NCI-H2107 (cell line): ENCODE results near the gene COL4A2.
A peak's percentile ranks its signal among the peaks of the same experiment; 100 is the strongest.
"Not testable (repeated sequence)": the region's sequence is repeated elsewhere in the genome, so short reads cannot be mapped to it uniquely, and the experiment has no call there.

Experiments
- DNase-seq: peaks from one replicate; lab custom pipeline; 2025; lab: John Stamatoyannopoulos, UW

Gene COL4A2

DNA sequence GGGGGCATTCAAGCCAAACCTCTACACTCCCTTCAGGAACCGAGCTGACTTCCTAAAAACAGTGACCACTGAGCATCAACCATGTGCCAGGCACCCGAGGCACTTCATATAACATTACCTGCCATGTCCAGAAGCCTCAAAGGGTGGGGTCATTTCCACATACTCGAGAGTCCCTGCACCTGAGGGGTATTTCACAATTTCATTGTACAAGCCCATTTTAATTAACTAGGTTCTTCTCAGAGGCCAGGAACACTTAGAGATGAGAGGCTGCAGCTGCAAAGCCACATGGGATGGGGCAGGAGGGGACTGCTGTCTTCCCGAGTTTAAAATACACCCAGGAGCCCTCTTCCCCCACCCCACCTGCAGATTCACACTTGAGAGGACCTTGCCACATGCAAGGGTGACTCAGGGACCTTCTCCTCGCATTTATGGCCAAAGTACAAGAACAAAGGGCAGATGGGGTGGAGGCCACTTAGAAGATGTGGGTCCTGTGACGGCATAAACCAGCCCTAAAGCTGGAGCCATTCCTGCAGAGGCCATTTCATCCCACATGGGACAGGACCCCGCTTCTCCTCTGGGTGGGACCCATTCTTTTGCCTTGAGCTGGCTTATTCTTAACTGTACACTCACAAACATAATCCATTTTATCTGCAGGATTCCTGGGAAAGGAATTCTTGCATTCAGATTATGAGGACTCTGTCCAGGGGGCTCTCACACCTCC lies 210.6 kb downstream of the COL4A2 start:
- no peak for DNase-seq

DNA sequence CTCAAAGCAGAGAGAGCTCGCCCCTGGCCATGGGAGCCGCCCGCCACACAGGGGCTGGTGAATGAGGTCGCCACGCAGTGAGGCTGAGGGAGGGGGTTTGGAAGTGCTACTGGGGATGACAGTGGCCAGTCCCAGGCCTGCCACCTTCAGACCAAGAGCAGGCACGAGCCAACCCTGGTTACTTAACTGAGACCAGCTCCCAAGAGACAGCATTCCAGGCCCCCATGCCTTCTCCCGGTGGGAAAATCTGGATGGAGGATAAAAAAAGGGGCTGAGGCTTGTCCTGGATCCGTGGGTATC lies 211.1 kb downstream of the COL4A2 start:
- DNase-seq: no peak

DNA sequence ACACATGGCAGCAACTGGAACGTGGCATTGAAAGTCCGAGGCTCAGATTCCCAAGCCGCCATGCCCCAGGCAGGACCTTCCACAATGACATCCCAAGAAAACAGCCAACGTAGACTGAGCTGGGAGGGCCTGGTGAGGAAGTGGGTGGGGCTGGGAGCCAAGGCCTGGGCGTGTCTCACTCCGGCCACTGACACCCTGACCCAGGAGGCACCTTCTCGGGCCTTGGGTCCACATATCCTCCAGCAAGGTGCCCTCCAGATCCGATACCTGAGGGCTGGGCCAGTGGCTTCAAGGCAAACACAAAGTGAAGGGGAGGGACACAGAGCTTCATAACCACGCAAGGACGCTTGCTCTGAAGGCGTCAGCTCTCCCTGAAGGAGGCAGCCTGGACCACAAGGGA lies 211.5 kb downstream of the COL4A2 start:
- no peak for DNase-seq

DNA sequence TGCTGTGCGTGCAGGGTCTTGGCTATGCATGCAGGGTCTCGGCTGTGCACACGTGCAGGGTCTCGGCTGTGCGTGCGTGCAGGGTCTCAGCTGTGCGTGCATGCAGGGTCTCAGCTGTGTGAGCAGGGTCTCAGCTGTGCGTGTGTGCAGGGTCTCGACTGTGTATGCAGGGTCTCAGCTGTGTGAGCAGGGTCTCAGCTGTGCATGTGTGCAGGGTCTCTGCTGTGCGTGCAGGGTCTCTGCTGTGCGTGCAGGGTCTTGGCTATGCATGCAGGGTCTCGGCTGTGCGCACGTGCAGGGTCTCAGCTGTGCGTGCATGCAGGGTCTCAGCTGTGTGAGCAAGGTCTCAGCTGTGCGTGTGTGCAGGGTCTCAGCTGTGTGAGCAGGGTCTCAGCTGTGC lies 212.0 kb downstream of the COL4A2 start:
- no peak for DNase-seq

DNA sequence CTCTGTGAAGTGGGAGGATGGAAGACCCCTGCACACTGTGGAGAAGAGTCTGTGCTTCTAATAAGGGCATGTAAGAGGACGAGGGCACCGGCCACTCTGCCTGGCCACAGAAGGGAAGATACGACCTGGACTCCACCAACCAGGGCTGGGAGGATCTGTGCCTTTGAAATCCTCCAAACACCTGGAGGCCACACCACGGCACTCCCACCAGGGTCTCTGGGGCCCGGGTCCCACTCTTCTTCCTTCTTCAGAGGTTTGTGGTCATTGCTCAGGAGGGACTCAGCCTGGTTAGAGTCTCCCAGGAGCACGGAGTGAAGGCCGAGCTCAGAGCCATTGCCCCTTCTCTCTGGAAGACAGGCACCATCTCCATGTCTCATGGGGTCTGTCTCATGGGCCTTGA lies 212.4 kb downstream of the COL4A2 start:
- no peak for DNase-seq

DNA sequence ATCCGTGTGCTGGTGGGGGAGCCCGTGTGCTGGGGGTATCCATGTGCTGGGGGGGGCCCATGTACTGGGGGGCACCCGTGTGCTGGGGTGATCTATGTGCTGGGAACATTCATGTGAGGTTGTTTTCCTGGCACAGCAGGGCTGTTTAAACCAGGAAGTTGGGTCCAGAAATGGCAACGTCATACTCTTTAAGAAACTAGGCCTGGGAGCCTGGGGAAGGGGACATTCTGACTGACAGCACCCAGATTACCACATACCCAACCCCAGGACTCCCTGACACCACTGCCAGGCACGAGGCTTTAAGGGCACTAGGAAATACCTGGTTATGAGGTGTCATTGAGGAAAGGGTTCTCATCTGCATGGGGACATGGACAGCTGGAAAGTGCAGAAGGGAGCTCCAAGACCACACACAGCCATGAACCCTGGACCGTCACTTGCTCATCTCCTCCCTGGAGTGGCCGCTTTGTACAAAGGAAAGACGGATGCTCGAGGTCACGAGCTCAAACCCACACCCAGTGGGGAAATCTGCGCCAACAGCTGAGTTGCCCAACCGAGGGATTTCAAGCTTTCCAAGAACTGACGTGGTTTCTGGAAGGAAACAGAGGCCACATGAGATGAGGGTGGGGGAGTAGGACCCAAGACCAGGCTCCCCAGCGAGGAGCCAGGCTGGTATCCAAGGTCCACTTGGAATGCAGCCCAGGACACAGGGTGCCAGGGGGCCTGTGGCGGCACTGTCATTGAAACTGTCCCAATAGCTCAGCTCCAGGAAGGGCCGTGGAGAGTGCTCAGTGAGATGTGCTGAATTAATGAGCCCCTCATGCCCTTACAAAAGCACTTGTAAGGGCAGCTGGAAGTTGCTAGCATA lies 213.6 kb downstream of the COL4A2 start:
- DNase-seq: no peak

DNA sequence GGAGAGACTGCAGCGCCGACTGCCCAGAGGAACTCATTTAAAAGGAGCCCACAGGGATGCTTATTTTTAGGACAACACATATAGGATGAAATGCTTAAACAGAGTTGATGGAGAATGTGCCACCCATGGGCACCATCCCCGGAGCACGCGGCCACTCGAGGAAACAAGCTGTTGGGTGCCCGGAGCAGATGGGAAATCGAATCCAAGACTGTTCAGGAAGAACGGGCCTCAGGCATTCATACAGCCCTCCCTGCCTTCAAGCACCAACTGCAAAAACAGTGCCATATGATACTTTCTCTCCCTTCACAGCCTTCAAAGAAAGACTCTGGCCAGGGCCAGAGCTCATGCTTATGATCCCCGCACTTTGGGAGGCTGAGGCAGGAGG lies 214.2 kb downstream of the COL4A2 start:
- no peak for DNase-seq

DNA sequence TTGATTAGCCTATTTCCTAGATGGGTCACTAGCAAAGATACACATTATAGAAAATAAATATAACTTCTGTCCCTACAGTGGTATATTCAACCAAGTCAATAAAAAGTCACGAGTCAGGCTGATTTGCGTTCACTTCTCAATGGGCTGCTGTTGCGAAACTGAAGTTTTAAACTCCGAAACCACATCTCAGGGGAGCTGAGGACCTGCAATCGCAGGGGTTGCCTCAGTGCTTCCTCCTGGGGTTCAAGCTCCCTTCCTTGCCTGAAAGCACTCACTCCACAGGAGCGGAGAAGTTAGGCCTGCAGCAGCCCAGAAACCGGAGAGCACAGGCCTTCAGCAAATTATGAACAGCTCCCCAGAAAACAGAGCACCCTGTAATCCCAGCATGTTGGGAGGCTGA lies 214.9 kb downstream of the COL4A2 start:
- no peak for DNase-seq

DNA sequence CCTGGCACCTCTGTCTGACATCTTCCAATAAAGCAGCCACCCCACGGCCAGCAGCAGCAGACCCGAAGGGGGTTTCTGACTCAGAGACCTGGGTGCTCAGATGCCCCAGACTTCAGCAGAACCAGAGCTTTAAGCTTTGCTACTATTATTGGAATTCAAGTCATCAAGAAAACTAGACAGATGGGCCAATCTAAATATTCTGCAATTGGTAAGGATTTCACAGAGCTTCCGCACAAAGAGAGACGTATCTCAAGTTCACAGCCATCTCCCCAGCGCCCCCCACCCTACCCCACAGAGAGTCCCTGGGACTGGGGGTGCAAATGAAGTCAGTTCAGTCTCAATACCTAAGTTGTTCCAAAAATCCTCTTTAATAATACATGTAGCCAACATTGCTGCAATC lies 215.6 kb downstream of the COL4A2 start:
- no peak for DNase-seq

DNA sequence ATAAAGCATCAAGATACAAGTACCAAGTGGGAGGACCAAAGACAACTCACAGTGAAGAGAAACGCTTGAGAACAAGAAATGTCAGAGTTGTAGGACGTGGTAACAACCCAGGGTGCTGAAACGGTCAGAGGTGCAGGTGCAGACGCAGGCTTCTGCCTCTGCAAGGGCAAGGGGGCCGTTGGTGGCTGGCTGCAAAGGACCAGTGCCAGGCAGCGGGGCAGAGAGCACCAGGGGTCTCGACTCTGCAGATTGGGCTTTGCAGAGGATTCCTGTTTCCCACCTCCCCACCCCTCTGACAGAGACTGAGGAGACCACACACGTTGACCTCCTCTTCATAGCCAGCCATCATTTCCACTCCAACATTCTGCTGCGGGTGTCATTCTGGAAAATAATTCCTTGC lies 216.1 kb downstream of the COL4A2 start:
- DNase-seq: no peak

DNA sequence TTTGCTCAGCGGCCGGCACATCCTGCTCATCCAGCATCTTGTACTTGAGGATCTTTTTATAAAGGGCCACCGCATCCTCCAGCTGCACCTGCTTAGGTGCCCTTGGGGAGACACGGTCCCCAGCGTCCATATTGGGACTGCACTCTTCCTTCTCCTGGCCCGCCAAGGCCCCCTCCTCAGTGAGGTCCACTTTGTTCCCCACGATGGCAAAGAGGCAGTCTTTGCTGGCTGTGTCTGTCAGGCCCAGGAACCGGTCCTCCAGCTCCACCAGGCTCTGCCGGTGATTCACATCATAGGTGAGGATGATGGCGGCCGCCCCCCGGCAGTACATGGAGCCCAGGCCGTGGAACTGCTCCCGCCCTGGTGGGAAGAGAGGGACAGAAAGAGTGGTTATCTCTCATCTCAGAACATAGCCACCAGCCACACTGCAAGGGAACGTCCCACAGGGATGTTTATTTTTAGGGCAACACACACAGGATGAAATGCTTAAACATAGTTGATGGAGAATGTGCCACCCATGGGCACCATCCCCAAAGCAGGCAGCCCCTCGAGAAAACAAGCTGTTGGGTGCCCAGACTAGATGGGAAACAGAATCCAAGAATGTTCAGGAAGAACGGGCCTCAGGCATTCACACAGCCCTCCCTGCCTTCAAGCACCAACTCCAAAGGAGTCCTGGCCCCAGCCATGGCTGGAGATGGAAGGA lies 216.9 kb downstream of the COL4A2 start:
- DNase-seq: no peak

DNA sequence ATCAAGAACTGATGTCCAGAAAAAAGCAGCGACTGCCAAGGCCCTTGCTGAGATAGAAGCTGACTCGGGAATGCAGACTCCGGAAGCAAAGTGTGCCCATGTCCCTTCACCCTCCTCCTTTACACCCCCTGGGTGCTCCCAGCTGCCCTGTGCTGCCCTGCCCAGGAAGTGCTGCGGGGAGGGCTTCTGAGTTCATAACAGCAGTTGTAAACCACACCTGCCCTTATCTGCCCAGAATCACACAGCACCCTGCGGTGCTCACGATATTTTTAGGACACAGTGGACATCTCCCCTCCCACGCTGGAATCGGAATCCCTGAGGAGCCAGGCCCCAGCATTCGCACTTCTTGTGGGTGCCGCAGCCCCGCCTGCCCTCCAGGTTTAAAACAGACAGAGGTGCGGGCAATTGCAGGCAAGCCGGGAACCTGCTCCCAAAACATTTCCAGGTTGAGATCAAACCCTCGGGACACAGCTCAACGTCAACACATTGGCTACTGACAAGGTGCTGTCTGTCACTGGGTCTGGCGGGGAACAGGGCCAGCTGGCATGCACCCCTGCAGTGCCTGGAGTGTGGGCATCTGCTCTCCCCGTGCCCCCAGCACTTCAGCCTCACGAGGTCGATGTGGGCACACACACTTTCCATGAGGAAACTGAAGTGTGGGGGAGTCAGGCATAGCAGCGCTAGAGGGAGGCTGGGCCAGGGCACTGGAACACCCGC lies 217.6 kb downstream of the COL4A2 start:
- no peak for DNase-seq

DNA sequence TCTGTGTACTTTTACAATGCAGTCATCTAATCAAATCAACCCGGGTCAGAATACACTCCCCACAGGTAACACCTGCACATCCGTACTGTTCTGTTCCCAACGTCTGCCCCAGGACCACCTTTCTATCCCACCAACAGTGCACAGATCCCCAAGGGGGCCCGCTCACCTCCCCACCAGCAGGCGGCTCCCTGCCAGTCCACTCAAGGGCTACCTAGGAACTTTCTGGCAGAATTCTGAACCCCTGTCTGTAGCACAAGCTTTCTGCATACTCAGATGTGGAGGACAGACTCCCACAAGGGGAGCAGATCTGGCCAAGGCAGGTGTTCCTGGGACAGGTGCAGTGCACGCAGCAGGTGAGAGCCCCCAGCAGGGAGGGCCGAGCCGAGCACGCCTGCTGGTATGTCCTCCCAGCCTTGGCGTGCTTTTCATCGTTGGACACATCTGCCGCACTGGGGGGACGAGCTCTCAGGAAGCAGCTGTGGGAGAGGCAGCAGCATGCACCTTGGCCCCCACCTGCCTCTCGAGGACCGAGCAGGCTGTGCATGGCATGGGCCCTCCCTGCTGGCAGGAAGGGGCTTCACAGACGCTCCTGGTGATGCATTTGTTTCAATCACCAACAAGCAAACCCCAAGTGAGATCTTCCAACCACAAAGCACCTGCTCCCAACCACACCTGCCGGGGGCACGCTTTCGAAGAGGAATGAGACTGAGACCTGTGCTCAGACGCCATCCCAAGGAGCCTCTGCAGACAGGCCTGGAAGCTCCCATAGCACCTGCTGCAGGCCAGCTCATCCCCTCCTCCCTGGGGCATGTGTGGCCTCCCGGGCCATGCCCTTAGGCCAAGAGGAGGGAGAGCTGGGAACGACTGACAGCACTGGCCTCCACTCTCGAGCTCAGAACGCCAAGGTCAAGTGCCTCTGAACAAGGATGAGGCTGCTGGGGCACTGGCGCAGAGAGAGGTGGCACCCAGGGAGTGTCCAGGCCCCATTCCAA lies 218.5 kb downstream of the COL4A2 start:
- peak; percentile 90 for DNase-seq

DNA sequence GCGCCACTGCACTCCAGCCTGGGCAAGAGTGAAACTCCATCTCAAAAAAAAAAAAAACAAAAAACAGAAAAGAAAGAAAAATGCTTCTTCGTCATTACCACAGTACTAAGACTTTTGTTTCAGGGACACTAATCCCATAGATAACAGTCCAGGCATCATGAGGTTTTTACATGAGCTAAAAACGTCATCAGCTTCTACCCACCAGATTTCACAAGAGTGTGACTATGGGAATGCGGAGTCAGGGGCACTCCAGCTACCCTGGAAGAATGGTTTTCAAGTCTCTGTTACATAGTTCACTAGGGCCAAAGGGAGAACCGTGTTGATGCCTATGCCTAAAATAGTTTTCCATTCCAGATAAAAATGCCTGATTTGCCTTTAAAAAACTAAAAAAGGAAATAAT lies 221.3 kb downstream of the COL4A2 start:
- no peak for DNase-seq

DNA sequence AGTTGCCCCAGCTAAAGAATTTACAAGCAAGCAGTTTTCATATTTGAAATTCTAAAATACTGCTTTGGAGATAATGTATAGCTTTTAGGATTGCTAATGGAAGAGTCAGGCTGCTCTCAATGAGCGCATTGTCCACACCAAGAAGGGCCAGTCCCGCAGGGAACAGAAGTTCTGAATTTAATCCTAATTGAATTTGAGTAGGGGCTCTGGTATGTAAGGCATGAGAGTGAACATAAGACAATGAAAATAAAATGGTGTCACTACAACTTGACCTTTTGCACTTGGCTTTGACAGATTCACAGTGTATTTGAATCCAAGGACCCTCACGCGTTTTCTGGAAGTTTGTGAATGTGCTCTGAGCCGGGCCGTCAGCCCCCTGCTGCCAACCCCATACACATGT lies 221.8 kb downstream of the COL4A2 start:
- DNase-seq: no peak

DNA sequence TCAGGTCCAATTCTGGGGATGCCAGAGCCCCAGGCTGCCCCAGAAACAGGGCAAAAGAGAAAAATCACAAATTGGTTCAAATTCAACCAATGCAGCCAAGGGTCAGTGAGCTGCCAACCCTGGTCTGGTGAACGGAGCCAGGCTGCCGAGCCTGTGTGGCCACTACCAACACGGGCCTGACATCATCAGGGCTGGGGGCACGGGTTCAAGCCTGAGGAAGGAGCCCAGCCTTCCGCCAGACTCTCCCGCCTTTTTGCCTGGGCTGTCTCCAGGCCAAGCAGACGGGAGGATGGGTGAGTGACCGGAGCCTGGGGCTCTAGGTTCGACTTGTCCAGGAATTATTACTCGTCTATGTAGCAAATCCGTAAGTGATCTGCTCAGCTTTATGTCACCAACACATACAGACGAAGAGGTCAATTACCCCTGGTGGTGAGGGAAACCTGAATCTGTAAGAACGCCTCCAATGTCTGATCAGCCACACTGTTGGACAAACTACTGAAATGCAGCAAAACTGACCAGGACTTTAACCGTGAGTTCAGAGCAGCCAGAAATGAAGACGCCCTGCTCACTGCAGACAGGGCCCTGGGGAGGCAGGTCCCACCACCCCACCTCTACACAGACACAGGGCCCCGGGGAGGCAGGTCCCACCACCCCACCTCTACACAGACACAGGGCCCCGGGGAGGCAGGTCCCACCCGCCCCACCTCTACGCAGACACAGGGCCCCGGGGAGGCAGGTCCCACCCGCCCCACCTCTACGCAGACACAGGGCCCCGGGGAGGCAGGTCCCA lies 222.6 kb downstream of the COL4A2 start:
- DNase-seq: no peak

DNA sequence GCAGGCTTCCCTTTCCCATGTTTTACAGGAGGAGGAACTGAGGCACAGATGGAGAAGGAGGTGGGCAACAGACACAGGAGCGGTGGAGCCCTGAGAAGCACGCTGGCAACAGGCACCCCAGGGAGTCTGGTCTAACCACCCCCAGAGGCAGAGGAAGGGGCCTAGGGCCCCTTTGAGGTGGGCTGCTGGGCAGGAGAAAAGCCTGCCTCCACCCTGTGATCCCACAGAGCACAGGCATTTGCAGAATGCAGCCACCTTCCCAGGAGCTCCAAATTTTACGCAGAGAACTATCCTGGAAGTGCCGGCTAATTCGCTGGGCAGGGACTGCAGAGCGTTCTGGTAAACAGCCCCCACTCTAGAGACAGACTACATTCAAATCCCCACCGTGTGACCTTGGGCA lies 224.0 kb downstream of the COL4A2 start:
- DNase-seq: no peak

DNA sequence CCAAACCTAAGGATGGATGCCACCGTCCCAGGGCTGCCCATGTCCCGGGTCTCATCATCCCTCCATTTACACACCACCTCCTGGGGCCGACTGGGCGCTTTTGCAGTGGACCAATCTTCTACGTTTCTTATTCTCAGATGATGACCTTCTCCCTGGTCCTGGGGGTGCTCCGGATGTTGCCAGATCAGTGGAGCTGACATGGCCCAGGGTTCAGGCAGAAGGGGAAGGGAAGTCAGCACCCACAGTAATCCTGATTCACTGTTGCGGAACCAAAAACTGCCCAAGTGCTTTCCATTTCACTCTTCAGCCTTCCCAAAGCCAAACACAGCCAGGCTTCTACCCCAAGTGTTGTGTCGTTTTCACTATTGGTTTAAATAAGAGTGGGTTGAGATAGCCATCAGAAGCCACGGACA lies 224.6 kb downstream of the COL4A2 start:
- DNase-seq: no peak

DNA sequence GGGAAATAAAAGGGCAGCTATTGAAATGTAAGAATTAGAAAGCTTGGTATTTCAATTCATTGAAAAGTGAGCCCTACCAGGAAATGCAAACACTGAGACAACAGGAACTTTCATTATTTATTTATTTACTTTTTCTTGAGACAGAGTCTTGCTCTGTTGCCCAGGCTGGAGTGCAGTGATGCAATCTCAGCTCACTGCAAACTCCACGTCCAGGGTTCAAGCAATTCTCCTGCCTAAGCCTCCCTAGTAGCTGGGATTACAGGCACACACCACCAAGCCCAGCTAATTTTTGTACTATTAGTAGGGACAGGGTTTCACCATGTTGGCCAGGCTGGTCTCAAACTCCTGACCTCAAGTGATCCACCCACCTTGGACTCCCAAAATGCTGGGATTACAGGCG lies 225.2 kb downstream of the COL4A2 start:
- not testable (repeated sequence) for DNase-seq
